Measurements from ENCODE around the gene NFE2L3. TPM values are rescaled to one million over a fixed set of nuclear protein-coding genes. Genes with fewer than 3 reads are reported as not detected.

The NFE2L3 gene
- total and polyA plus RNA-seq, 9 of the 15 experiments (the other 6 are each of a cell fraction or from before 2014, with no cell fraction given), result 2.9 to 16.9 (median 12.4) TPM

- TF ChIP-seq E2F1 (CRISPR knock-in tag; IDR thresholded peaks at IDR 0.05), result peak; percentile 25; the same call in 1 of the 2 replicates
- peak; percentile 60; the same call in 1 of the 2 replicates for TF ChIP-seq ESRRB (CRISPR knock-in tag; IDR thresholded peaks at IDR 0.05; ENCODE audit: borderline replicate concordance)
- peak; percentile 81 for TF ChIP-seq POLR2AphosphoS2 (IDR thresholded peaks at IDR 0.05; ENCODE audit: low read length)
- peak; percentile 12 for TF ChIP-seq HNRNPUL1 (IDR thresholded peaks at IDR 0.05; ENCODE audit: low read length)
- TF ChIP-seq CLOCK (CRISPR knock-in tag; IDR thresholded peaks at IDR 0.05; ENCODE audit: borderline replicate concordance), result no peak
- 0 out of 2 replicates have a peak, but pooled peaks have one; percentile 1 for TF ChIP-seq ZNF134 (CRISPR knock-in tag; conservative IDR thresholded peaks at IDR 0.05)
- TF ChIP-seq EGR1 (conservative IDR thresholded peaks at IDR 0.05), result no peak
- no peak for TF ChIP-seq SNIP1 (IDR thresholded peaks at IDR 0.05; ENCODE audit: low read depth)
- no peak for TF ChIP-seq XRCC4 (IDR thresholded peaks at IDR 0.05; ENCODE audit: extremely low read depth, insufficient read depth, insufficient read length)
- TF ChIP-seq SMAD3 (CRISPR knock-in tag; conservative IDR thresholded peaks at IDR 0.05), result peak; percentile 78
- peak; percentile 82; the same call in 1 of the 2 replicates for TF ChIP-seq KLF10 (CRISPR knock-in tag; IDR thresholded peaks at IDR 0.05)
- no peak for TF ChIP-seq RERE (CRISPR knock-in tag; IDR thresholded peaks at IDR 0.05; ENCODE audit: borderline replicate concordance)
- peak; percentile 27; the same call in 1 of the 2 replicates for TF ChIP-seq ZBTB9 (CRISPR knock-in tag; IDR thresholded peaks at IDR 0.05)
Observed at GRCh38 chr7:26188206-26188956, 36.4 kb downstream of the NFE2L3 start (continued).
